Smooth muscle cell (in vitro differentiated cells): ENCODE data around the gene ALDH3A2. TPM values are rescaled to one million over a fixed set of nuclear protein-coding genes. Genes with fewer than 3 reads are reported as not detected.

Experiments
- DNase-seq: peaks from one replicate; lab custom pipeline; 2025; ENCODE audit not compliant: unreplicated experiment; lab: John Stamatoyannopoulos, UW
- H2AFZ ChIP-seq: fragments of 200-600 bp; sonication (generic); 2 replicates; pipeline ENCODE4 v1.6.0; 2016; ENCODE audit warnings: antibody characterized with exemption, low read depth, mild to moderate bottlenecking
- H3F3A ChIP-seq: fragments of 200-600 bp; sonication (generic); 2 replicates; pipeline ENCODE4 v1.6.0; 2017; ENCODE audit warnings: antibody characterized with exemption, low read depth
- H3K27ac ChIP-seq: fragments of 200-600 bp; sonication (generic); 2 replicates; pipeline ENCODE4 v1.5.1; 2016; ENCODE audit warnings: low read depth, mild to moderate bottlenecking
- H3K27me3 ChIP-seq: fragments of 200-600 bp; sonication (generic); 2 replicates; pipeline ENCODE4 v1.6.1; 2016; ENCODE audit warnings: low read depth, mild to moderate bottlenecking
- H3K36me3 ChIP-seq: fragments of 200-600 bp; sonication (generic); 2 replicates; pipeline ENCODE4 v1.5.1; 2016; ENCODE audit warnings: low read depth
- H3K4me1 ChIP-seq: fragments of 200-600 bp; sonication (generic); 2 replicates; pipeline ENCODE4 v1.5.1; 2016; ENCODE audit warnings: low read depth
- H3K4me2 ChIP-seq: fragments of 200-600 bp; sonication (generic); 2 replicates; pipeline ENCODE4 v1.6.0; 2016; ENCODE audit warnings: mild to moderate bottlenecking
- H3K4me3 ChIP-seq: fragments of 200-600 bp; sonication (generic); 2 replicates; pipeline ENCODE4 v1.5.1; 2016; ENCODE audit warnings: mild to moderate bottlenecking
- H3K79me2 ChIP-seq: fragments of 200-600 bp; sonication (generic); 2 replicates; pipeline ENCODE4 v1.6.0; 2016; ENCODE audit warnings: low read depth, mild to moderate bottlenecking
- H3K9ac ChIP-seq: fragments of 200-600 bp; sonication (generic); 2 replicates; pipeline ENCODE4 v1.6.0; 2016; ENCODE audit warnings: low read depth
- H3K9me3 ChIP-seq: fragments of 200-600 bp; sonication (generic); replicated peaks from 2 replicates; pipeline ENCODE4 v1.5.1; 2016; ENCODE audit warnings: low read depth
- H4K20me1 ChIP-seq: fragments of 200-600 bp; sonication (generic); 2 replicates; pipeline ENCODE4 v1.6.0; 2016; ENCODE audit warnings: low read depth
- CTCF ChIP-seq: fragments of 200-600 bp; sonication (generic); IDR thresholded peaks from 2 replicates; pipeline ENCODE4 v1.5.1; 2017; ENCODE audit warnings: borderline replicate concordance, mild to moderate bottlenecking, antibody characterized with exemption; ENCODE audit not compliant: insufficient read depth, poor library complexity, severe bottlenecking
- WGBS: methylation state at CpG from one replicate; pipeline ENCODE4 v1.1.7; 2016; ENCODE audit warnings: low lambda C conversion rate; 5-methylcytosine and 5-hydroxymethylcytosine counted together
- polyA plus RNA-seq: library from polyadenylated mRNA; unstranded; fragments of >200 nt; fragmentation: Nextera tagmentation; extraction: Ambion mirVana; gene quantifications from 2 replicates; pipeline ENCODE4 v1.2.1, GENCODE V29; 2016
- total RNA-seq: library from RNA; depleted of rRNA; stranded (reverse); fragments of >200 nt; gene quantifications from 2 replicates; pipeline ENCODE4 v1.2.3, GENCODE V29; 2014

ALDH3A2 gene
- total and polyA plus RNA-seq, 2 experiments from 2014 or later: 13.5 to 26.9 TPM

GRCh38 chr17:19651451-19652238 lies 3.1 kb downstream of the ALDH3A2 start:
- H3K4me2 ChIP-seq: no peak overlapping the region
- no peak overlapping the region for H2AFZ ChIP-seq
- no peaks in the 10 kb centered on the region for H3K9me3 ChIP-seq
- peaks cover 11% of the 10 kb centered on the region for H3K79me2 ChIP-seq
- H3K27ac ChIP-seq: peak overlapping the region; percentile 27
- H3F3A ChIP-seq: no peaks in the 10 kb centered on the region
- no peak for DNase-seq
- H4K20me1 ChIP-seq: peaks cover 7% of the 10 kb centered on the region
- no peaks in the 10 kb centered on the region for H3K36me3 ChIP-seq
- no peak overlapping the region for H3K9ac ChIP-seq
- peak overlapping the region; percentile 56 for H3K4me3 ChIP-seq
- 83% methylated on average over 5 of the region's 5 CpGs for WGBS
- H3K27me3 ChIP-seq: no peaks in the 10 kb centered on the region
- H3K4me1 ChIP-seq: peaks cover 16% of the 10 kb centered on the region
- TF ChIP-seq CTCF: no peak

- H3K4me2 ChIP-seq: no peak overlapping the region
- no peak for DNase-seq
- peaks cover 11% of the 10 kb centered on the region for H3K79me2 ChIP-seq
- no peaks in the 10 kb centered on the region for H3F3A ChIP-seq
- H3K9ac ChIP-seq: no peak overlapping the region
- peaks cover 7% of the 10 kb centered on the region for H3K4me1 ChIP-seq
- no peak overlapping the region for H3K27ac ChIP-seq
- no peak overlapping the region for H3K4me3 ChIP-seq
- 98% methylated on average over 3 of the region's 3 CpGs for WGBS
- no peaks in the 10 kb centered on the region for H3K27me3 ChIP-seq
- no peak for TF ChIP-seq CTCF
- H2AFZ ChIP-seq: no peak overlapping the region
- peaks cover 7% of the 10 kb centered on the region for H4K20me1 ChIP-seq
- H3K36me3 ChIP-seq: no peaks in the 10 kb centered on the region
- no peaks in the 10 kb centered on the region for H3K9me3 ChIP-seq
Measured at GRCh38 chr17:19652595-19652994, 4.0 kb downstream of the ALDH3A2 start.

GRCh38 chr17:19654342-19654886 lies 5.9 kb downstream of the ALDH3A2 start:
- H3K27me3 ChIP-seq: no peaks in the 10 kb centered on the region
- H3K27ac ChIP-seq: no peak overlapping the region
- H3F3A ChIP-seq: no peaks in the 10 kb centered on the region
- WGBS: over 99% methylated on average over 25 of the region's 30 CpGs
- H2AFZ ChIP-seq: no peak overlapping the region
- H3K9ac ChIP-seq: no peak overlapping the region
- H3K79me2 ChIP-seq: peaks cover 9% of the 10 kb centered on the region
- DNase-seq: no peak
- H3K4me3 ChIP-seq: no peak overlapping the region
- H3K4me1 ChIP-seq: peaks cover 3% of the 10 kb centered on the region
- no peak for TF ChIP-seq CTCF
- no peak overlapping the region for H3K4me2 ChIP-seq
- no peaks in the 10 kb centered on the region for H3K36me3 ChIP-seq
- peaks cover 7% of the 10 kb centered on the region for H4K20me1 ChIP-seq
- H3K9me3 ChIP-seq: no peaks in the 10 kb centered on the region
